Activated CD4-positive, alpha-beta T cell treated with anti-CD3 and anti-CD28 coated beads for 36 hours (primary cell): ENCODE measurements around the gene SHOC2. TPM values are rescaled to one million over a fixed set of nuclear protein-coding genes. Genes with fewer than 3 reads are reported as not detected.

ENCODE experiments used
- microRNA-seq: library from miRNA; unstranded; fragments of <30 nt; microRNA quantifications from one replicate; pipeline ENCODE4 v1.2.0, GENCODE V29; 2021; ENCODE audit warnings: borderline replicate concordance
- total RNA-seq, 2 experiments: library from RNA; stranded (reverse); gene quantifications; one replicate each; pipeline ENCODE4 v1.2.3, GENCODE V29; 2021

SHOC2 gene
- total RNA-seq, 2 experiments from 2014 or later = 31.3 to 40.4 TPM

Small RNAs within 50 kb of the gene (microRNA-seq; reads per million reads assigned to microRNA genes)
- 1.8 reads per million for gene MIR548E

Other genes with a start within 250 kb of the SHOC2 start
- 100 to 1,000 TPM in 1 of 2 experiments, 10 to 100 TPM in 1; 69.8 to 125 TPM for gene PDCD4, start 47.7 kb upstream of the SHOC2 start, total RNA-seq
- gene BBIP1, start 424 bp upstream of the SHOC2 start, total RNA-seq = 10 to 100 TPM; 34.3 to 48.8 TPM
- not detected for gene ADRA2A, start 157.4 kb downstream of the SHOC2 start, total RNA-seq